ENCODE results near the gene CSRP1.

DNA sequence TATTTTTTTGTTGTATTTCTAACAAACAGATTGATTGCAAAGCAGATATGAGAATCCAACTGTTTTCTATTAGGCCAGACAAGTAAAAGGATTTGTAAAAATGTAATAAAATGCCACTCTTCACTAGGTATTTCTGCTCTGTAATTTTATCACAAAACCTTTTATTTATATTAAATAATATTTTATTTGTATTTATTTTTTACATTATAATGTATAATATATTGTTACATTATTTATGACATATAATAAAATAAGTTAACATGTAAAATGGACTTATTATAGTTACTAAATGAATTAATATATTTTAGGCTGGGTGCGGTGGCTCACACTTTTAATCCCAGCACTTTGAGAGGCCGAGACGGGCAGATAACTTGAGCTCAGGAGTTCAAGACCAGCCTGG lies 72.7 kb downstream of the CSRP1 start:
- TF ChIP-seq CTCF (IDR thresholded peaks at IDR 0.05; ENCODE audit: insufficient read depth, low read depth, low read length) (no peak), EZH2 (IDR thresholded peaks at IDR 0.05; ENCODE audit: insufficient read depth, low read length) (no peak)

All from astrocyte (in vitro differentiated cells and primary cell).